Measurements from ENCODE around the gene CALML4. TPM values are rescaled to one million over a fixed set of nuclear protein-coding genes. Genes with fewer than 3 reads are reported as not detected.

Gene CALML4
- total and polyA plus RNA-seq, 2 donors (not counting 3 experiments of a cell fraction or from before 2014, with no cell fraction given), result 2.6 to 10.1 TPM

DNA sequence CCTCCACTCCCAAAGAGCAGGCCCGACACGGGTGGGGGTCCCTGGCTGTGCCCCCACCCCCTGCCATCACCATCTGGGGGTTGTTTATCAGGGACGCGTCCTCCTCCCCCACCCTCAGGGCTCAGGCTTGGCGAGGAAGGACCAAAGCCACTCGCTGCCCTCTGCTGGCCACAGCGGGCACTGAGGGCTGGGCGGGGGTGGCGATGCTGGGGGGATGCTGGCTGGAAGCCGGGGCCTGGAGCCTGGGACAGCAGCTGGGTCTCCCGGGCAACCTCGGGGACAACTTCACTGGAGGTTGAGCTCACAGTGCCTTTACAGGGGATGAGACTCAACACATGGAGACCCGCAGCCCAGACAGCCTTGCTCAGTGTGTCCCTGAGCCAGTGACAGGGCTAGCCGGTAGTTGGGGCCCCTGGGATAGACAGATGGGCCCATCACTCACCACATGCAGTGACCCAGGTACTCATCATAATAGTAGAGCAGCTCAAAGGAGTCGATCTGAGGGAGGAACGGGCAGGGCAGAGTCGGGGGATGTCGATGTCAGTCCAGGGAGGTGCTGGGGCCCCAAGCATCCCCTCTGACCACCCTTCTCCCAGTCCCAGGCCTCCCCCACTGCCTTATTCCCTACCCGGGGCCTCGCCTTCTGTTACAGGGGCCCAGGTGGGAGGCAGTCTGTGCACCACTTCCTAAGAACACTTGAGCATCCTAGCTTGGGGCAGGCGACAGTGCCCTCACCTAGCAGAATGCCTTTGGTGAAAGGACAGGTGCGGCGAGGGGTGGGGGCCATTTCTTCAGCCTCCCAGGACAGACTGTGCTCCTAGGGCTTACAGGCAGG is 5.9 kb upstream of the CALML4 start:
- Histone ChIP-seq H3K27ac (ENCODE audit: insufficient read depth, low read depth, low read length) (no peak overlapping the region), H4K20me1 (replicated peaks; ENCODE audit: control insufficient read depth, extremely low read depth, insufficient read depth, low read length) (no peaks in the 10 kb centered on the region), H3K4me3 (replicated peaks in 1 of 3; ENCODE audit: insufficient read depth in 1 of 3, low read depth in 1 of 3, low read length in 3 of 3) (no peak overlapping the region), H3K27me3 (ENCODE audit: control insufficient read depth in 2 of 2, insufficient read depth in 2 of 2, low read length in 2 of 2) (no peaks in the 10 kb centered on the region), H3K9me3 (replicated peaks; ENCODE audit: control insufficient read depth, insufficient read depth, low read length) (no peaks in the 10 kb centered on the region), H3K79me2 (ENCODE audit: control insufficient read depth, insufficient read depth, low read length) (peaks cover 11% of the 10 kb centered on the region), H3K4me2 (ENCODE audit: insufficient read depth, low read length) (no peak overlapping the region), H3K9ac (replicated peaks; ENCODE audit: extremely low read depth, insufficient read depth, low read length) (no peak overlapping the region), H2AFZ (ENCODE audit: low read depth, low read length) (no peak overlapping the region), H3K4me1 (ENCODE audit: control insufficient read depth, extremely low read depth, insufficient read depth, low read length) (peaks cover 2% of the 10 kb centered on the region), H3K9me1 (replicated peaks; ENCODE audit: control insufficient read depth, extremely low read depth, insufficient read depth, low read length) (no peaks in the 10 kb centered on the region), H3K36me3 (ENCODE audit: control insufficient read depth in 2 of 2, extremely low read depth in 1 of 2, insufficient read depth in 2 of 2, low read length in 2 of 2) (no peaks in the 10 kb centered on the region)
- BruUV-seq (replicated peaks), result no TSS peak
- no peak for TF ChIP-seq JUN (IDR thresholded peaks at IDR 0.05; ENCODE audit: borderline replicate concordance, insufficient read depth, insufficient read length, low read depth)
- TF ChIP-seq, protein P1, sequence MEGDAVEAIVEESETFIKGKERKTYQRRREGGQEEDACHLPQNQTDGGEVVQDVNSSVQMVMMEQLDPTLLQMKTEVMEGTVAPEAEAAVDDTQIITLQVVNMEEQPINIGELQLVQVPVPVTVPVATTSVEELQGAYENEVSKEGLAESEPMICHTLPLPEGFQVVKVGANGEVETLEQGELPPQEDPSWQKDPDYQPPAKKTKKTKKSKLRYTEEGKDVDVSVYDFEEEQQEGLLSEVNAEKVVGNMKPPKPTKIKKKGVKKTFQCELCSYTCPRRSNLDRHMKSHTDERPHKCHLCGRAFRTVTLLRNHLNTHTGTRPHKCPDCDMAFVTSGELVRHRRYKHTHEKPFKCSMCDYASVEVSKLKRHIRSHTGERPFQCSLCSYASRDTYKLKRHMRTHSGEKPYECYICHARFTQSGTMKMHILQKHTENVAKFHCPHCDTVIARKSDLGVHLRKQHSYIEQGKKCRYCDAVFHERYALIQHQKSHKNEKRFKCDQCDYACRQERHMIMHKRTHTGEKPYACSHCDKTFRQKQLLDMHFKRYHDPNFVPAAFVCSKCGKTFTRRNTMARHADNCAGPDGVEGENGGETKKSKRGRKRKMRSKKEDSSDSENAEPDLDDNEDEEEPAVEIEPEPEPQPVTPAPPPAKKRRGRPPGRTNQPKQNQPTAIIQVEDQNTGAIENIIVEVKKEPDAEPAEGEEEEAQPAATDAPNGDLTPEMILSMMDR (IDR thresholded peaks at IDR 0.05; ENCODE audit: extremely low read depth in 1 of 2, insufficient read depth in 1 of 2, low read depth in 1 of 2, low read length in 2 of 2), result peak; percentile 70 to 98
- FAIRE-seq (peak; percentile 58), DNase-seq (ENCODE audit: low read depth, low spot score) (peak; percentile 53)
- dilution Hi-C loops (cut with MboI; ENCODE audit: extremely low pct_ligation_motif_present, low sequenced_read_pairs), result no loop called here
- POLR2A ChIA-PET, result no interaction called here
- CTCF ChIA-PET, result interaction anchor here (0.6 to 2.6 kb wide), 10 partner anchors 9 to 348 kb away, joined by 3 to 14 read pairs (median 3); no protein-coding TSS in a partner anchor
- intact Hi-C loops (cut with micrococcal nuclease), result loop anchor here (1.0 to 2.0 kb wide), 2 partner anchors 56 to 348 kb away; no protein-coding TSS in a partner anchor

DNA sequence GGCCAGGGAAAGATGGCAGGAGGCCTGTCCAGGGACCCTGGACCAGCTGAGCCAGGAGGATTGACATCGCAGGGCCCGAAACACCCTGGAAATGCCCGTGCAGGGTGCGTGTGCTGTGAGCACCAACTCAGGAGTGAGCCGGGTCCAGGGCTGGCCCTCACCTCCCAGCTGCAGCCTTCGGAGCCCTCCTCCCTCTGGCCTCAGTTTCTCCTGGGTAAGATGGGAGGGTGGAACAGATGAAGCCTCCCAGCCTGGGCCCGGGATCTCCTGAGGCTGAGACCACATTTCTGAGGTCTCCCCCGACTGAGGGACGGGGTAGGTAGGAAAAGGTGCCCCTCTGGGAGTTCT is 5.3 kb upstream of the CALML4 start:
- Histone ChIP-seq H3K79me2 (ENCODE audit: control insufficient read depth, insufficient read depth, low read length) (peaks cover 8% of the 10 kb centered on the region), H2AFZ (ENCODE audit: low read depth, low read length) (no peak overlapping the region), H3K27ac (ENCODE audit: insufficient read depth, low read depth, low read length) (no peak overlapping the region), H3K9ac (replicated peaks; ENCODE audit: extremely low read depth, insufficient read depth, low read length) (no peak overlapping the region), H3K4me1 (ENCODE audit: control insufficient read depth, extremely low read depth, insufficient read depth, low read length) (peaks cover 9% of the 10 kb centered on the region), H3K9me3 (replicated peaks; ENCODE audit: control insufficient read depth, insufficient read depth, low read length) (no peaks in the 10 kb centered on the region), H3K4me2 (ENCODE audit: insufficient read depth, low read length) (no peak overlapping the region), H3K4me3 (replicated peaks in 1 of 3; ENCODE audit: insufficient read depth in 1 of 3, low read depth in 1 of 3, low read length in 3 of 3) (no peak overlapping the region), H3K36me3 (ENCODE audit: control insufficient read depth in 2 of 2, extremely low read depth in 1 of 2, insufficient read depth in 2 of 2, low read length in 2 of 2) (no peaks in the 10 kb centered on the region), H3K27me3 (ENCODE audit: control insufficient read depth in 2 of 2, insufficient read depth in 2 of 2, low read length in 2 of 2) (no peaks in the 10 kb centered on the region), H4K20me1 (replicated peaks; ENCODE audit: control insufficient read depth, extremely low read depth, insufficient read depth, low read length) (no peaks in the 10 kb centered on the region), H3K9me1 (replicated peaks; ENCODE audit: control insufficient read depth, extremely low read depth, insufficient read depth, low read length) (no peaks in the 10 kb centered on the region)
- POLR2A ChIA-PET, result no interaction called here
- BruUV-seq (replicated peaks), result no TSS peak
- dilution Hi-C loops (cut with MboI; ENCODE audit: extremely low pct_ligation_motif_present, low sequenced_read_pairs) (no loop called here), intact Hi-C loops (cut with micrococcal nuclease) (loop anchor here (1.0 to 2.0 kb wide), 2 partner anchors 56 to 347 kb away; no protein-coding TSS in a partner anchor)
- no peak for TF ChIP-seq GATA2 (IDR thresholded peaks at IDR 0.05; ENCODE audit: insufficient read depth, insufficient read length, low read depth, low read length)
- TF ChIP-seq MYC (IDR thresholded peaks at IDR 0.05; ENCODE audit: low read depth, low read length), result no peak
- no peak for TF ChIP-seq POLR2AphosphoS5 (IDR thresholded peaks at IDR 0.05; ENCODE audit: insufficient read depth, low read depth, low read length)
- no peak for TF ChIP-seq FOS (IDR thresholded peaks at IDR 0.05; ENCODE audit: borderline replicate concordance, insufficient read depth, low read length)
- no peak for TF ChIP-seq POLR2A (IDR thresholded peaks at IDR 0.05; ENCODE audit: low read depth, low read length)
- no peak for TF ChIP-seq JUN (IDR thresholded peaks at IDR 0.05; ENCODE audit: borderline replicate concordance, insufficient read depth, insufficient read length, low read depth)
- TF ChIP-seq, protein P2, sequence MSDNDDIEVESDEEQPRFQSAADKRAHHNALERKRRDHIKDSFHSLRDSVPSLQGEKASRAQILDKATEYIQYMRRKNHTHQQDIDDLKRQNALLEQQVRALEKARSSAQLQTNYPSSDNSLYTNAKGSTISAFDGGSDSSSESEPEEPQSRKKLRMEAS (IDR thresholded peaks at IDR 0.05; ENCODE audit: insufficient read depth, insufficient read length), result no peak
- FAIRE-seq, result no peak
- CTCF ChIA-PET, result interaction anchor here (0.7 to 2.6 kb wide), 5 partner anchors 9 to 347 kb away, joined by 3 to 14 read pairs (median 6); no protein-coding TSS in a partner anchor
- no peak for DNase-seq (ENCODE audit: low read depth, low spot score)

Data from endothelial cell of umbilical vein (primary cell).